Neural cell (in vitro differentiated cells): Measurements from ENCODE around the gene TYSND1.

ENCODE experiments used
- EP300 ChIP-seq: fragments of 450-650 bp; conservative IDR thresholded peaks from 2 replicates; pipeline ENCODE4 v1.6.1; 2014; ENCODE audit warnings: antibody characterized with exemption, mild to moderate bottlenecking, moderate library complexity; ENCODE audit not compliant: poor library complexity, severe bottlenecking
- EZH2 ChIP-seq: fragments of 200-600, 300-800 bp; shearing (Covaris generic), sonication (generic); IDR thresholded peaks from 2 replicates; pipeline ENCODE4 v1.6.1; 2014; ENCODE audit warnings: antibody characterized with exemption, low read length, borderline replicate concordance, mild to moderate bottlenecking; ENCODE audit not compliant: insufficient read depth, poor library complexity, severe bottlenecking
- POLR2AphosphoS5 ChIP-seq: IDR thresholded peaks from 2 replicates; pipeline ENCODE4 v1.6.1; 2012
- RAD21 ChIP-seq: fragments of 450-650 bp; conservative IDR thresholded peaks from 2 replicates; pipeline ENCODE4 v1.6.1; 2014; ENCODE audit warnings: antibody characterized with exemption, mild to moderate bottlenecking, moderate library complexity
- SMC3 ChIP-seq: fragments of 450-650 bp; conservative IDR thresholded peaks from 2 replicates; pipeline ENCODE4 v1.6.1; 2014; ENCODE audit warnings: antibody characterized with exemption, mild to moderate bottlenecking, moderate library complexity; ENCODE audit not compliant: poor library complexity
- TF ChIP-seq, protein P1 (sequence below): fragments of 450-650 bp; IDR thresholded peaks from 2 replicates; pipeline ENCODE4 v1.5.1; 2014; ENCODE audit warnings: antibody characterized with exemption, mild to moderate bottlenecking, moderate library complexity; ENCODE audit not compliant: poor library complexity, severe bottlenecking
- TF ChIP-seq, protein P2 (sequence below): IDR thresholded peaks from 2 replicates; pipeline ENCODE4 v1.6.1; 2012; ENCODE audit warnings: borderline replicate concordance

DNA sequence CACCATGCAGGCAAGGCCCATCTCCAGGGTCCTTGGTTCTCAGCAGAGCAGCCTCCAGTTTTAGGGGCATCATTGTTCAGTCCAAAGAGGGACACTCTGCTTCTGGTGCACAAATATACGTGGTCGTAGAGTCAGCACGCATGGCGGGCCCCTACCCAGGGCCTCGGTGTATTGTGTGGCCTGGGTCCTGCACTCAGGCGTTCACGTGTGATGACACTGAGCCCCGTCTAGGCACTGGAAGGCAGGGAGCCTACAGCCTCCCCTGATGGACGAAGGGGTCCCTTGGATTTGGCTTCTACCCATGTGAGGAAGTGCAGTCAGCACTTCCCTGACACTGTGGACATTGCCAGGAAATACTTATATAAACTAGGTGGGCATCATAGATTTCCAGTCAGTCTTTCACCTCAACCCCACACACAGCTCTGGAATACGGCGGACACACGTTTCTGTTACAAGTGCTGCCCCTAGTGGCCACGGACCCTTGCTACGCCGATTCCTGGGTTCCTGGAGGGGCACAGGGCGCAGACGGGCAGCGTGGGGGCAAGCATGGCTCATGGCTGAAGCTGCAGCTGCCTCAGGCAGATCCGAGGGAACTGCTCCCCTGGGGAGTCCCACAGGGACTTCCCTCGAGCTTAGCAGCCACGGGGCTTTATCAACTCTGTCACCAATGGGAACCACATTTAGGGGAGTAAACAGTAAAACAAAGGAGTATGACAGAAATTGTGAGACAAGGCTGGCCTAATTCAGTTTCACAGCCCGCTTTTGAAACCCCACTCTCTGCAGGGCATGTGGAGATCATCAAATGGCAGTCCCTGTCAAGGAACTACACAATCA lies 39.3 kb downstream of the TYSND1 start:
- TF ChIP-seq EZH2 (no peak), RAD21 (no peak), EP300 (no peak), POLR2AphosphoS5 (no peak), SMC3 (no peak)
- TF ChIP-seq, protein P1, sequence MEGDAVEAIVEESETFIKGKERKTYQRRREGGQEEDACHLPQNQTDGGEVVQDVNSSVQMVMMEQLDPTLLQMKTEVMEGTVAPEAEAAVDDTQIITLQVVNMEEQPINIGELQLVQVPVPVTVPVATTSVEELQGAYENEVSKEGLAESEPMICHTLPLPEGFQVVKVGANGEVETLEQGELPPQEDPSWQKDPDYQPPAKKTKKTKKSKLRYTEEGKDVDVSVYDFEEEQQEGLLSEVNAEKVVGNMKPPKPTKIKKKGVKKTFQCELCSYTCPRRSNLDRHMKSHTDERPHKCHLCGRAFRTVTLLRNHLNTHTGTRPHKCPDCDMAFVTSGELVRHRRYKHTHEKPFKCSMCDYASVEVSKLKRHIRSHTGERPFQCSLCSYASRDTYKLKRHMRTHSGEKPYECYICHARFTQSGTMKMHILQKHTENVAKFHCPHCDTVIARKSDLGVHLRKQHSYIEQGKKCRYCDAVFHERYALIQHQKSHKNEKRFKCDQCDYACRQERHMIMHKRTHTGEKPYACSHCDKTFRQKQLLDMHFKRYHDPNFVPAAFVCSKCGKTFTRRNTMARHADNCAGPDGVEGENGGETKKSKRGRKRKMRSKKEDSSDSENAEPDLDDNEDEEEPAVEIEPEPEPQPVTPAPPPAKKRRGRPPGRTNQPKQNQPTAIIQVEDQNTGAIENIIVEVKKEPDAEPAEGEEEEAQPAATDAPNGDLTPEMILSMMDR = peak; percentile 54
- TF ChIP-seq, protein P2, sequence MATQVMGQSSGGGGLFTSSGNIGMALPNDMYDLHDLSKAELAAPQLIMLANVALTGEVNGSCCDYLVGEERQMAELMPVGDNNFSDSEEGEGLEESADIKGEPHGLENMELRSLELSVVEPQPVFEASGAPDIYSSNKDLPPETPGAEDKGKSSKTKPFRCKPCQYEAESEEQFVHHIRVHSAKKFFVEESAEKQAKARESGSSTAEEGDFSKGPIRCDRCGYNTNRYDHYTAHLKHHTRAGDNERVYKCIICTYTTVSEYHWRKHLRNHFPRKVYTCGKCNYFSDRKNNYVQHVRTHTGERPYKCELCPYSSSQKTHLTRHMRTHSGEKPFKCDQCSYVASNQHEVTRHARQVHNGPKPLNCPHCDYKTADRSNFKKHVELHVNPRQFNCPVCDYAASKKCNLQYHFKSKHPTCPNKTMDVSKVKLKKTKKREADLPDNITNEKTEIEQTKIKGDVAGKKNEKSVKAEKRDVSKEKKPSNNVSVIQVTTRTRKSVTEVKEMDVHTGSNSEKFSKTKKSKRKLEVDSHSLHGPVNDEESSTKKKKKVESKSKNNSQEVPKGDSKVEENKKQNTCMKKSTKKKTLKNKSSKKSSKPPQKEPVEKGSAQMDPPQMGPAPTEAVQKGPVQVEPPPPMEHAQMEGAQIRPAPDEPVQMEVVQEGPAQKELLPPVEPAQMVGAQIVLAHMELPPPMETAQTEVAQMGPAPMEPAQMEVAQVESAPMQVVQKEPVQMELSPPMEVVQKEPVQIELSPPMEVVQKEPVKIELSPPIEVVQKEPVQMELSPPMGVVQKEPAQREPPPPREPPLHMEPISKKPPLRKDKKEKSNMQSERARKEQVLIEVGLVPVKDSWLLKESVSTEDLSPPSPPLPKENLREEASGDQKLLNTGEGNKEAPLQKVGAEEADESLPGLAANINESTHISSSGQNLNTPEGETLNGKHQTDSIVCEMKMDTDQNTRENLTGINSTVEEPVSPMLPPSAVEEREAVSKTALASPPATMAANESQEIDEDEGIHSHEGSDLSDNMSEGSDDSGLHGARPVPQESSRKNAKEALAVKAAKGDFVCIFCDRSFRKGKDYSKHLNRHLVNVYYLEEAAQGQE = no peak
